Stimulated activated CD8-positive, alpha-beta memory T cell treated with anti-CD3 and anti-CD28 coated beads, Interleukin-12 subunit alpha, Interleukin-12 subunit beta, amount 100 ng/mL, for 24 hours (primary cell): ENCODE measurements around the gene DCD.

Experiments used
- DNase-seq: peaks from one replicate; pipeline ENCODE4 v3.0.0-alpha.2; 2020; ENCODE audit errors: extremely low read depth

DCD gene

GRCh38 chr12:54606556-54606955 is 41.6 kb downstream of the DCD start:
- DNase-seq, result no peak

- DNase-seq, result no peak
Observed at GRCh38 chr12:54605138-54605970, 42.8 kb downstream of the DCD start.

- no peak for DNase-seq
Observed at GRCh38 chr12:54604436-54604835, 43.7 kb downstream of the DCD start.

GRCh38 chr12:54603872-54604271 is 44.3 kb downstream of the DCD start:
- no peak for DNase-seq

- DNase-seq, result peak; percentile 28
Observed at GRCh38 chr12:54603173-54603814, 44.9 kb downstream of the DCD start.

- no peak for DNase-seq
Observed at GRCh38 chr12:54602661-54603060, 45.5 kb downstream of the DCD start.

- no peak for DNase-seq
Observed at GRCh38 chr12:54601841-54602240, 46.3 kb downstream of the DCD start.

GRCh38 chr12:54598970-54599369 is 49.2 kb downstream of the DCD start:
- DNase-seq, result no peak

GRCh38 chr12:54596526-54596946 is 51.6 kb downstream of the DCD start:
- peak; percentile 10 for DNase-seq

- no peak for DNase-seq
Observed at GRCh38 chr12:54595471-54595870, 52.7 kb downstream of the DCD start.
